Measurements from ENCODE around the gene C3orf20. TPM values are rescaled to one million over a fixed set of nuclear protein-coding genes. Genes with fewer than 3 reads are reported as not detected.

Gene C3orf20
- total and polyA plus RNA-seq, 2 of the 13 experiments (the other 11 are each of a cell fraction or from before 2014, with no cell fraction given) = 0.03 to 0.04 TPM

GRCh38 chr3:14785207-14786155 is 110.5 kb downstream of the C3orf20 start:
- Histone ChIP-seq H3K9me3 (ENCODE audit: low read length) (no peaks in the 10 kb centered on the region), H3K27ac (ENCODE audit: extremely low read length, insufficient read depth, low read length) (no peak overlapping the region), H3K79me2 (ENCODE audit: insufficient read depth, low read length) (no peaks in the 10 kb centered on the region), H3K36me3 (replicated peaks in 1 of 2; ENCODE audit: control insufficient read depth in 1 of 2, insufficient read depth in 2 of 2, low read length in 2 of 2) (no peaks in the 10 kb centered on the region), H3K4me1 (ENCODE audit: insufficient read depth, low read length) (peaks cover 53% of the 10 kb centered on the region), H4K20me1 (ENCODE audit: insufficient read depth, low read length) (no peaks in the 10 kb centered on the region), H3K4me2 (ENCODE audit: low read depth, low read length) (no peak overlapping the region), H2AFZ (ENCODE audit: low read length) (no peak overlapping the region), H3K4me3 (replicated peaks in 1 of 3; ENCODE audit: insufficient read depth in 1 of 3, low read depth in 2 of 3, low read length in 3 of 3) (no peak overlapping the region), H3K9ac (ENCODE audit: insufficient read depth, low read depth, low read length) (no peak overlapping the region), H3K27me3 (ENCODE audit: control insufficient read depth in 1 of 2, insufficient read depth in 2 of 2, low read length in 2 of 2) (no peaks in the 10 kb centered on the region)
- BruUV-seq (replicated peaks) = no TSS peak
- FAIRE-seq = no peak
- no peak for ATAC-seq
- POLR2A ChIA-PET = no interaction called here
- intact Hi-C loops (cut with micrococcal nuclease; ENCODE audit: unreplicated experiment) = no loop called here
- TF ChIP-seq TCF7L2 (IDR thresholded peaks at IDR 0.05; ENCODE audit: low read depth, low read length) = no peak
- no peak for TF ChIP-seq ETV5 (CRISPR knock-in tag; IDR thresholded peaks at IDR 0.05; ENCODE audit: borderline replicate concordance)
- no peak for TF ChIP-seq ZNF354B (CRISPR knock-in tag; IDR thresholded peaks at IDR 0.05)
- no peak for TF ChIP-seq ETV6 (CRISPR knock-in tag; conservative IDR thresholded peaks at IDR 0.05)
- no peak for DNase-seq (ENCODE audit: low spot score)
- CTCF ChIA-PET (ENCODE audit: low intra/inter-chr PET ratio, low total read pairs) = no interaction called here
- WGBS (ENCODE audit: low lambda C conversion rate) = 35% methylated on average over 18 of the region's 20 CpGs
- in situ Hi-C loops (cut with HindIII; ENCODE audit: extremely low pct_ligation_motif_present, low pct_unique_long_range_greater_than_20kb) = loop anchor here (5.0 kb wide), 1 partner anchor 137 kb away; no protein-coding TSS in a partner anchor

- Histone ChIP-seq H3K4me3 (replicated peaks in 1 of 3; ENCODE audit: insufficient read depth in 1 of 3, low read depth in 2 of 3, low read length in 3 of 3) (no peak overlapping the region), H3K9ac (ENCODE audit: insufficient read depth, low read depth, low read length) (no peak overlapping the region), H3K27ac (ENCODE audit: extremely low read length, insufficient read depth, low read length) (no peak overlapping the region), H4K20me1 (ENCODE audit: insufficient read depth, low read length) (no peaks in the 10 kb centered on the region), H2AFZ (ENCODE audit: low read length) (no peak overlapping the region), H3K36me3 (replicated peaks in 1 of 2; ENCODE audit: control insufficient read depth in 1 of 2, insufficient read depth in 2 of 2, low read length in 2 of 2) (no peaks in the 10 kb centered on the region), H3K4me1 (ENCODE audit: insufficient read depth, low read length) (peaks cover 47% of the 10 kb centered on the region), H3K4me2 (ENCODE audit: low read depth, low read length) (no peak overlapping the region), H3K9me3 (ENCODE audit: low read length) (no peaks in the 10 kb centered on the region), H3K79me2 (ENCODE audit: insufficient read depth, low read length) (no peaks in the 10 kb centered on the region), H3K27me3 (ENCODE audit: control insufficient read depth in 1 of 2, insufficient read depth in 2 of 2, low read length in 2 of 2) (0 out of 5 replicates have a peak, but pooled peaks cover 0 to 6% of the 10 kb centered on the region in 2 experiments)
- 52% methylated on average over 3 of the region's 3 CpGs for WGBS (ENCODE audit: low lambda C conversion rate)
- BruUV-seq (replicated peaks) = no TSS peak
- intact Hi-C loops (cut with micrococcal nuclease; ENCODE audit: unreplicated experiment) (no loop called here), in situ Hi-C loops (cut with HindIII; ENCODE audit: extremely low pct_ligation_motif_present, low pct_unique_long_range_greater_than_20kb) (loop anchor here (5.0 kb wide), 1 partner anchor 136 kb away; no protein-coding TSS in a partner anchor)
- FAIRE-seq (no peak), ATAC-seq (no peak), DNase-seq (ENCODE audit: low spot score) (no peak)
- CTCF ChIA-PET (ENCODE audit: low intra/inter-chr PET ratio, low total read pairs) = no interaction called here
- POLR2A ChIA-PET = no interaction called here
- TF ChIP-seq HMGXB4 (CRISPR knock-in tag; IDR thresholded peaks at IDR 0.05; ENCODE audit: borderline replicate concordance in 1 of 2, low read depth in 1 of 2) = no peak
- TF ChIP-seq, protein P1, sequence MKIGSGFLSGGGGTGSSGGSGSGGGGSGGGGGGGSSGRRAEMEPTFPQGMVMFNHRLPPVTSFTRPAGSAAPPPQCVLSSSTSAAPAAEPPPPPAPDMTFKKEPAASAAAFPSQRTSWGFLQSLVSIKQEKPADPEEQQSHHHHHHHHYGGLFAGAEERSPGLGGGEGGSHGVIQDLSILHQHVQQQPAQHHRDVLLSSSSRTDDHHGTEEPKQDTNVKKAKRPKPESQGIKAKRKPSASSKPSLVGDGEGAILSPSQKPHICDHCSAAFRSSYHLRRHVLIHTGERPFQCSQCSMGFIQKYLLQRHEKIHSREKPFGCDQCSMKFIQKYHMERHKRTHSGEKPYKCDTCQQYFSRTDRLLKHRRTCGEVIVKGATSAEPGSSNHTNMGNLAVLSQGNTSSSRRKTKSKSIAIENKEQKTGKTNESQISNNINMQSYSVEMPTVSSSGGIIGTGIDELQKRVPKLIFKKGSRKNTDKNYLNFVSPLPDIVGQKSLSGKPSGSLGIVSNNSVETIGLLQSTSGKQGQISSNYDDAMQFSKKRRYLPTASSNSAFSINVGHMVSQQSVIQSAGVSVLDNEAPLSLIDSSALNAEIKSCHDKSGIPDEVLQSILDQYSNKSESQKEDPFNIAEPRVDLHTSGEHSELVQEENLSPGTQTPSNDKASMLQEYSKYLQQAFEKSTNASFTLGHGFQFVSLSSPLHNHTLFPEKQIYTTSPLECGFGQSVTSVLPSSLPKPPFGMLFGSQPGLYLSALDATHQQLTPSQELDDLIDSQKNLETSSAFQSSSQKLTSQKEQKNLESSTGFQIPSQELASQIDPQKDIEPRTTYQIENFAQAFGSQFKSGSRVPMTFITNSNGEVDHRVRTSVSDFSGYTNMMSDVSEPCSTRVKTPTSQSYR (CRISPR knock-in tag; IDR thresholded peaks at IDR 0.05; ENCODE audit: borderline replicate concordance) = no peak
Measured at GRCh38 chr3:14786369-14786768, 111.4 kb downstream of the C3orf20 start.

All from HepG2 (cell line).